Type B pancreatic cell (in vitro differentiated cells): ENCODE data around the gene RASL12. TPM values are rescaled to one million over a fixed set of nuclear protein-coding genes. Genes with fewer than 3 reads are reported as not detected.
A peak's percentile ranks its signal among the peaks of the same experiment; 100 is the strongest.

Source experiments
- DNase-seq: peaks from one replicate; pipeline ENCODE4 v3.0.0; 2021; ENCODE audit warnings: mixed read lengths; ENCODE audit not compliant: unreplicated experiment; ENCODE audit errors: extremely low spot score
- H3K27ac Mint-ChIP-seq: 2 replicates; pipeline ENCODE4 v1.8.0; 2021; ENCODE audit warnings: mild to moderate bottlenecking, mixed read lengths
- H3K27me3 Mint-ChIP-seq: 2 replicates; pipeline ENCODE4 v1.8.0; 2021; ENCODE audit warnings: mixed read lengths
- H3K36me3 Mint-ChIP-seq: 2 replicates; pipeline ENCODE4 v1.8.0; 2021; ENCODE audit warnings: mixed read lengths
- H3K4me1 Mint-ChIP-seq: one replicate; pipeline ENCODE4 v1.8.0; 2021; ENCODE audit warnings: mixed read lengths; ENCODE audit not compliant: unreplicated experiment
- H3K4me3 Mint-ChIP-seq: 2 replicates; pipeline ENCODE4 v1.8.0; 2021; ENCODE audit warnings: mild to moderate bottlenecking, mixed read lengths
- H3K9me3 Mint-ChIP-seq: 2 replicates; pipeline ENCODE4 v1.8.0; 2021; ENCODE audit warnings: mixed read lengths
- total RNA-seq: library from RNA; stranded (reverse); gene quantifications from 2 replicates; pipeline ENCODE4 v1.2.1, GENCODE V29; 2021; ENCODE audit warnings: low replicate concordance
- TF ChIP-seq, protein P1 (sequence below): fragments of 200-600 bp; sonication (generic); conservative IDR thresholded peaks from 2 replicates; pipeline ENCODE4 v1.5.0; 2021; ENCODE audit warnings: antibody characterized with exemption, mild to moderate bottlenecking

Gene RASL12
- total RNA-seq, 1 donor from 2014 or later, result 4.0 TPM

- peak overlapping the region; percentile 31 for H3K4me3 Mint-ChIP-seq
- H3K36me3 Mint-ChIP-seq, result no peaks in the 10 kb centered on the region
- H3K27ac Mint-ChIP-seq, result no peak overlapping the region
- peaks cover 66% of the 10 kb centered on the region for H3K4me1 Mint-ChIP-seq
- TF ChIP-seq, protein P1, sequence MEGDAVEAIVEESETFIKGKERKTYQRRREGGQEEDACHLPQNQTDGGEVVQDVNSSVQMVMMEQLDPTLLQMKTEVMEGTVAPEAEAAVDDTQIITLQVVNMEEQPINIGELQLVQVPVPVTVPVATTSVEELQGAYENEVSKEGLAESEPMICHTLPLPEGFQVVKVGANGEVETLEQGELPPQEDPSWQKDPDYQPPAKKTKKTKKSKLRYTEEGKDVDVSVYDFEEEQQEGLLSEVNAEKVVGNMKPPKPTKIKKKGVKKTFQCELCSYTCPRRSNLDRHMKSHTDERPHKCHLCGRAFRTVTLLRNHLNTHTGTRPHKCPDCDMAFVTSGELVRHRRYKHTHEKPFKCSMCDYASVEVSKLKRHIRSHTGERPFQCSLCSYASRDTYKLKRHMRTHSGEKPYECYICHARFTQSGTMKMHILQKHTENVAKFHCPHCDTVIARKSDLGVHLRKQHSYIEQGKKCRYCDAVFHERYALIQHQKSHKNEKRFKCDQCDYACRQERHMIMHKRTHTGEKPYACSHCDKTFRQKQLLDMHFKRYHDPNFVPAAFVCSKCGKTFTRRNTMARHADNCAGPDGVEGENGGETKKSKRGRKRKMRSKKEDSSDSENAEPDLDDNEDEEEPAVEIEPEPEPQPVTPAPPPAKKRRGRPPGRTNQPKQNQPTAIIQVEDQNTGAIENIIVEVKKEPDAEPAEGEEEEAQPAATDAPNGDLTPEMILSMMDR, result no peak
- DNase-seq, result no peak
- H3K27me3 Mint-ChIP-seq, result peaks cover 48% of the 10 kb centered on the region
- H3K9me3 Mint-ChIP-seq, result no peaks in the 10 kb centered on the region
These were observed 17.5 kb upstream of the RASL12 start for GRCh38 chr15:65085207-65085753.

- H3K27me3 Mint-ChIP-seq, result peaks cover 48% of the 10 kb centered on the region
- H3K36me3 Mint-ChIP-seq, result no peaks in the 10 kb centered on the region
- H3K27ac Mint-ChIP-seq, result peak overlapping the region; percentile 9
- H3K4me1 Mint-ChIP-seq, result peaks cover 66% of the 10 kb centered on the region
- no peak overlapping the region for H3K4me3 Mint-ChIP-seq
- no peak for DNase-seq
- TF ChIP-seq, protein P1, result no peak
- H3K9me3 Mint-ChIP-seq, result no peaks in the 10 kb centered on the region
These were observed 16.9 kb upstream of the RASL12 start for GRCh38 chr15:65084500-65085206.

- no peak for DNase-seq
- Mint-ChIP-seq H3K36me3 (no peaks in the 10 kb centered on the region), H3K27me3 (peaks cover 57% of the 10 kb centered on the region), H3K27ac (peak overlapping the region; percentile 72), H3K4me1 (peaks cover 57% of the 10 kb centered on the region), H3K4me3 (peak overlapping the region; percentile 51), H3K9me3 (no peaks in the 10 kb centered on the region)
- TF ChIP-seq, protein P1, result peak; percentile 58
These were observed 15.5 kb upstream of the RASL12 start for GRCh38 chr15:65083262-65083701.

DNA sequence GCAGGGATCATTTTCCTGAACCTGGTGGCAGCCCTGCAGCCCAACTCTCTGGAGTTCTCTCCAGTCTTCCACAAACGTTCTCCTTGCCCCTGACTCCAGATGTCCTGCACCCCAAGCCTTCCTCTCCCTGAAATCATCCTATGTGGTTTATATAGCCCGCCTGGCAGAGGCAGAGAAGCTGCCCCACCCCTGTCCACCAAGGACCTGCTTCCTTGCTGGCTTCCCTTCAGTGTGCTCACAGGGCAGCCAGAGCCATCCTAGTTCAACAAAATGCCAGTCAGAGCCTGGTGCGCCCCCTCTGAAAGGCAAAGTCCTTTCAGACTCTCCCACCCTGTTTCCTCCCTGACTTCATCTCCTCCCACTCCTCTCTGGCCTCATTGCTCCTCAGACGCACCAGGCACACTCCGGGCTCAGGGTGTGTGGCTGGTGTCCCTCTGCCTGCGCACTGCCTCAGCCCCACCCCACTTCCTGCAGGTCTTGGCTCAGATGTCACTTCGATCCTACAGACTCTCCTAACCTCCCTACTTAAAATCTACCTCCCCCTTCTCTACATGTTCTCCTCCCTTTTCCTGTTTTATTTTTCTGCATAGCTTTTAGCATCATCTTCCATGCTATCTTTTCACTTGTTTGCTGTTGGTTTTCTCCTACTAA is 14.6 kb upstream of the RASL12 start:
- Mint-ChIP-seq H3K27me3 (peaks cover 63% of the 10 kb centered on the region), H3K9me3 (no peaks in the 10 kb centered on the region), H3K27ac (peak overlapping the region; percentile 72), H3K36me3 (no peaks in the 10 kb centered on the region), H3K4me3 (peak overlapping the region; percentile 51), H3K4me1 (peaks cover 60% of the 10 kb centered on the region)
- TF ChIP-seq, protein P1, result no peak
- no peak for DNase-seq

- Mint-ChIP-seq H3K27ac (no peak overlapping the region), H3K9me3 (no peaks in the 10 kb centered on the region), H3K4me3 (no peak overlapping the region), H3K4me1 (peaks cover 56% of the 10 kb centered on the region), H3K27me3 (peaks cover 59% of the 10 kb centered on the region), H3K36me3 (no peaks in the 10 kb centered on the region)
- DNase-seq, result no peak
- TF ChIP-seq, protein P1, result no peak
These were observed 14.0 kb upstream of the RASL12 start for GRCh38 chr15:65081758-65082157.
